Loucy (cell line): ENCODE data around the gene FHAD1.

ENCODE experiments used
- H2AFZ ChIP-seq: fragments of 200-600 bp; sonication (generic); 2 replicates; pipeline ENCODE4 v1.6.0; 2016; ENCODE audit warnings: antibody characterized with exemption, mild to moderate bottlenecking, low read length, moderate library complexity
- H3F3A ChIP-seq: fragments of 200-600 bp; 2 replicates; pipeline ENCODE4 v1.6.0; 2016; ENCODE audit warnings: antibody characterized with exemption, low read depth, mild to moderate bottlenecking
- H3K27me3 ChIP-seq: fragments of 200-600 bp; sonication (generic); 2 replicates; pipeline ENCODE4 v1.6.1; 2014; ENCODE audit warnings: low read length, mild to moderate bottlenecking; ENCODE audit not compliant: insufficient read depth, poor library complexity, severe bottlenecking
- H3K36me3 ChIP-seq: fragments of 200-600 bp; sonication (generic); 2 replicates; pipeline ENCODE4 v1.6.1; 2016; ENCODE audit warnings: low read length; ENCODE audit not compliant: insufficient read depth
- H3K4me1 ChIP-seq: fragments of 200-600 bp; sonication (generic); 2 replicates; pipeline ENCODE4 v1.5.1; 2014; ENCODE audit warnings: low read length, mild to moderate bottlenecking; ENCODE audit not compliant: insufficient read depth, poor library complexity, severe bottlenecking
- H3K4me2 ChIP-seq: fragments of 200-600 bp; sonication (generic); 2 replicates; pipeline ENCODE4 v1.6.0; 2014; ENCODE audit warnings: antibody characterized with exemption, low read length, low read depth, mild to moderate bottlenecking; ENCODE audit not compliant: poor library complexity, severe bottlenecking
- H3K4me3 ChIP-seq: fragments of 200-600 bp; sonication (generic); 2 replicates; pipeline ENCODE4 v1.5.1; 2014; ENCODE audit warnings: low read length, mild to moderate bottlenecking, mixed read lengths; ENCODE audit not compliant: poor library complexity, severe bottlenecking
- H3K79me2 ChIP-seq: fragments of 200-600 bp; sonication (generic); 2 replicates; pipeline ENCODE4 v1.6.1; 2014; ENCODE audit warnings: low read length; ENCODE audit not compliant: insufficient read depth
- H3K9ac ChIP-seq: fragments of 200-600 bp; sonication (generic); 2 replicates; pipeline ENCODE4 v1.6.0; 2014; ENCODE audit warnings: mild to moderate bottlenecking, low read depth, low read length, moderate library complexity; ENCODE audit not compliant: poor library complexity, severe bottlenecking
- H3K9me2 ChIP-seq: fragments of 200-600 bp; sonication (generic); replicated peaks from 2 replicates; pipeline ENCODE4 v1.6.1; 2016; ENCODE audit warnings: low read depth, low read length, mixed read lengths
- H3K9me3 ChIP-seq: fragments of 200-600 bp; sonication (generic); 2 replicates; pipeline ENCODE4 v1.6.1; 2014; ENCODE audit warnings: mild to moderate bottlenecking, antibody characterized with exemption, low read length, low read depth; ENCODE audit not compliant: insufficient read depth
- H4K20me1 ChIP-seq: fragments of 200-600 bp; sonication (generic); 2 replicates; pipeline ENCODE4 v1.6.0; 2014; ENCODE audit warnings: antibody characterized with exemption, low read length, mild to moderate bottlenecking; ENCODE audit not compliant: insufficient read depth, poor library complexity, severe bottlenecking
- EZH2phosphoT487 ChIP-seq: fragments of 200-600 bp; IDR thresholded peaks from 2 replicates; pipeline ENCODE4 v1.6.1; 2018; ENCODE audit warnings: antibody characterized with exemption, mild to moderate bottlenecking, moderate library complexity, borderline replicate concordance
- TF ChIP-seq, protein P1 (sequence below): fragments of 200-600 bp; sonication (generic); conservative IDR thresholded peaks from 2 replicates; pipeline ENCODE4 v1.5.1; 2014; ENCODE audit warnings: mild to moderate bottlenecking, antibody characterized with exemption, low read length

The FHAD1 gene

DNA sequence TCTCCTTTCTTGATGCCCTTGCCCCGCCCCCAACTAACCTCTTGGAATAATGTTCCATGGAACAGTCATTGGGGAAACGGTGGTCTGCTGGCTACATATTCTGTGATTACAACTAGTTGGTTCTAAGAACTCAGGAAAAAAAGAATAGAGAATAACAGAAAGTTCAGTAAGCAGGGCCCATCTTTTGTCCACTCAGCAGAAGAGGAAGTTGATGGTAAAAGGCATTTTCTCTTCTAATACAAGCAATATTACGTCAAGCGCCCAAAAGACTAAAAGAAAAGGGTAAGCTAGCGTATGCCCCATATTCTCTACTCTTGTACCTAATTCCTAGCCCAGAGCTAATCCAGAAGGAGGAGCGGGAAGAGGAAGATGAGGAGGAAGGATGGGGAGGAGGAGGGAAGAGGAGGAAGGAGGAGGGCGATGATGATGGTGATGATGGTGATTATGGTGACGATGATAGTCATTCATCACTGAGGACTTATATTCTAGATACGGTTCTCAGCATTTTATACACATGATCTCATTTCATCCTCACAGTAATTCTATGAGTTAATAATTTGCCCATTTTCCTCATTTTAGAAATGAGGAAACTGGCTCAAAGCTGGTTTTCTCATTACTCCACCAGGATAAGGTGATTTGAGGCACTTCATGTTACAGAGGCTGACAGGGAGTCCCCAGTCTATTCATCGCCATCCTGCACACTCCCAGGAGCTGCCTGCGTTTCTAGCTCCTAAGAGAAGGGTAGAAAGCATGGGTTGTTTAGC, 86.1 kb downstream of the FHAD1 start:
- no peaks in the 10 kb centered on the region for H3K9me2 ChIP-seq
- no peak overlapping the region for H3K4me2 ChIP-seq
- no peaks in the 10 kb centered on the region for H3K36me3 ChIP-seq
- no peaks in the 10 kb centered on the region for H3K4me1 ChIP-seq
- no peaks in the 10 kb centered on the region for H3K9me3 ChIP-seq
- no peaks in the 10 kb centered on the region for H4K20me1 ChIP-seq
- no peaks in the 10 kb centered on the region for H3K27me3 ChIP-seq
- no peaks in the 10 kb centered on the region for H3F3A ChIP-seq
- no peak overlapping the region for H3K9ac ChIP-seq
- no peaks in the 10 kb centered on the region for H3K79me2 ChIP-seq
- TF ChIP-seq EZH2phosphoT487 = no peak
- TF ChIP-seq, protein P1, sequence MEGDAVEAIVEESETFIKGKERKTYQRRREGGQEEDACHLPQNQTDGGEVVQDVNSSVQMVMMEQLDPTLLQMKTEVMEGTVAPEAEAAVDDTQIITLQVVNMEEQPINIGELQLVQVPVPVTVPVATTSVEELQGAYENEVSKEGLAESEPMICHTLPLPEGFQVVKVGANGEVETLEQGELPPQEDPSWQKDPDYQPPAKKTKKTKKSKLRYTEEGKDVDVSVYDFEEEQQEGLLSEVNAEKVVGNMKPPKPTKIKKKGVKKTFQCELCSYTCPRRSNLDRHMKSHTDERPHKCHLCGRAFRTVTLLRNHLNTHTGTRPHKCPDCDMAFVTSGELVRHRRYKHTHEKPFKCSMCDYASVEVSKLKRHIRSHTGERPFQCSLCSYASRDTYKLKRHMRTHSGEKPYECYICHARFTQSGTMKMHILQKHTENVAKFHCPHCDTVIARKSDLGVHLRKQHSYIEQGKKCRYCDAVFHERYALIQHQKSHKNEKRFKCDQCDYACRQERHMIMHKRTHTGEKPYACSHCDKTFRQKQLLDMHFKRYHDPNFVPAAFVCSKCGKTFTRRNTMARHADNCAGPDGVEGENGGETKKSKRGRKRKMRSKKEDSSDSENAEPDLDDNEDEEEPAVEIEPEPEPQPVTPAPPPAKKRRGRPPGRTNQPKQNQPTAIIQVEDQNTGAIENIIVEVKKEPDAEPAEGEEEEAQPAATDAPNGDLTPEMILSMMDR = no peak
- H3K4me3 ChIP-seq = no peak overlapping the region
- no peak overlapping the region for H2AFZ ChIP-seq

DNA sequence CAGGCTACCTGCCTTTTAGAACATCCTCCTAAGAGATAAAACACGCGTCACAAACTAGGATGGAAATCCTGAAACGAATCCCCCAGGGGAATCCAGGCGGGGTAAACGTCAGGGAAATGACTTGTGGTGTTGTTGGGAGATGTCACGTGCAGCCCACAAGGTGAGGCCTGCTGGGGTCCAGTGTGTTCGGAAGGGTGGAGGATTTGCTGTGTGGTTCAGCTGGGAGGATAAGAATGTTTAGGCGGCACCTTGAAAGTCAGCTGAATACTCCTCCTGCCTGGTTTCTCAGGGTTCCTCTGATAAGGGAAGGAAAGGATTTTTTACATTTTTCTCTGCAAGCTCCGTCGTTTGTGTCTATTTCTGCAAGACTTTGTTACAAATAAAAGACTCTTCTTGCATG, 88.0 kb downstream of the FHAD1 start:
- H3K4me2 ChIP-seq = no peak overlapping the region
- no peaks in the 10 kb centered on the region for H4K20me1 ChIP-seq
- TF ChIP-seq, protein P1 = no peak
- TF ChIP-seq EZH2phosphoT487 = no peak
- no peaks in the 10 kb centered on the region for H3F3A ChIP-seq
- H3K9me3 ChIP-seq = no peaks in the 10 kb centered on the region
- no peaks in the 10 kb centered on the region for H3K36me3 ChIP-seq
- H2AFZ ChIP-seq = no peak overlapping the region
- H3K79me2 ChIP-seq = no peaks in the 10 kb centered on the region
- no peak overlapping the region for H3K9ac ChIP-seq
- H3K4me1 ChIP-seq = no peaks in the 10 kb centered on the region
- H3K9me2 ChIP-seq = no peaks in the 10 kb centered on the region
- H3K4me3 ChIP-seq = no peak overlapping the region
- H3K27me3 ChIP-seq = no peaks in the 10 kb centered on the region

DNA sequence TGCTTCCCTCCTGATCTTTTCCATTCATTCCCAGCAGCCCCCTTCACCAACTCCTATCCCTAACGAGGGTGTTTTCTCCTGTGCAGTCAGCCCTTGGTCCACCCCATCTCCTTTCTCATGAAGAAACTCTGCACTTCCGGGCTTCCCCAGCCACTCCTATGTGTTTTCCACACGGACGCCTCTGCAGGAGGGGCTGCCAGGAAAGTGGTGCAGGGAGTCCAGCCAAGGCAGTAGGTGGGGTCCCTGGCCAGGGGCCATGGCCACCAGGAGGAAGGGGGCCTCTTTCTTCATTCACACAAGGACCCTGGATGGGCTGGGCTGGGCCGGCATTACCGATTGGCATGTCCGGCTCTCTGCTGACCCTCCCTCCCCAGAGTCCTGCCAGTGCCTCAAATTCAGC, 89.8 kb downstream of the FHAD1 start:
- Histone ChIP-seq H3K9me3 (no peaks in the 10 kb centered on the region), H3K4me1 (peaks cover 3% of the 10 kb centered on the region), H3K4me2 (no peak overlapping the region), H3K79me2 (no peaks in the 10 kb centered on the region), H3K9me2 (no peaks in the 10 kb centered on the region), H3K36me3 (no peaks in the 10 kb centered on the region), H3K9ac (no peak overlapping the region), H2AFZ (no peak overlapping the region), H3K4me3 (no peak overlapping the region), H3K27me3 (no peaks in the 10 kb centered on the region), H4K20me1 (no peaks in the 10 kb centered on the region), H3F3A (no peaks in the 10 kb centered on the region)
- TF ChIP-seq, protein P1 = no peak
- no peak for TF ChIP-seq EZH2phosphoT487
